SK-MEL-5 (cell line): Measurements from ENCODE around the gene NLK. TPM values are rescaled to one million over a fixed set of nuclear protein-coding genes. Genes with fewer than 3 reads are reported as not detected.
"Not testable (repeated sequence)": the region's sequence is repeated elsewhere in the genome, so short reads cannot be mapped to it uniquely, and the experiment has no call there.

Experiments used
- DNase-seq: peaks from one replicate; pipeline ENCODE4 v3.0.0-alpha.2; 2016; ENCODE audit warnings: low read depth, low spot score
- in situ Hi-C: cut with HindIII; loops from 2 replicates; pipeline ENCODE4 v1.10.0; 2016; ENCODE audit warnings: low sequenced_read_pairs, high pct_unique_total_duplicates, low pct_unique_long_range_greater_than_20kb
- total RNA-seq: library from RNA; depleted of rRNA; stranded (reverse); fragments of >200 nt; shearing (Covaris generic); gene quantifications from 2 replicates; pipeline ENCODE4 v1.2.3, GENCODE V29; 2014

NLK gene
- total RNA-seq, 1 experiment from 2014 or later = 42.4 TPM

DNA sequence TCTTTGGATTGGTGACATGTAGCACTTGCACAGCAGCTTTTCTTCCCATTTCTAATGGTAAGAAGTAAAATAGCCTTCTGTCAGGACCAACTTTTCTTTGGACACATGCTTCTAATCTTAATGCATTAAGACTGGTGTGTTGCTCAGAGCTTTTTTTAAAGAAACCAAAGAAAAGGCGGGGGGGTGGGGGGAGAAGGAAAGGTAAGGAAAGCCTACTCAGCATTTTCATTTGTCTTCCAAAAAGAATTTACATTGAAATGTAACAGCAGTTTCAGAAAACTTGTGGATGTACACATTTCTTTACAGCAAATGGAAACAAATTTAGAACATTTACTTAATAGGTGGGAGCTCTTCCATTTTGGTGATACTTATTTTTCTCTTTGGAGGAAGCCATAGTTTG, 49.6 kb downstream of the NLK start:
- no peak for DNase-seq
- in situ Hi-C loops = no loop called here

DNA sequence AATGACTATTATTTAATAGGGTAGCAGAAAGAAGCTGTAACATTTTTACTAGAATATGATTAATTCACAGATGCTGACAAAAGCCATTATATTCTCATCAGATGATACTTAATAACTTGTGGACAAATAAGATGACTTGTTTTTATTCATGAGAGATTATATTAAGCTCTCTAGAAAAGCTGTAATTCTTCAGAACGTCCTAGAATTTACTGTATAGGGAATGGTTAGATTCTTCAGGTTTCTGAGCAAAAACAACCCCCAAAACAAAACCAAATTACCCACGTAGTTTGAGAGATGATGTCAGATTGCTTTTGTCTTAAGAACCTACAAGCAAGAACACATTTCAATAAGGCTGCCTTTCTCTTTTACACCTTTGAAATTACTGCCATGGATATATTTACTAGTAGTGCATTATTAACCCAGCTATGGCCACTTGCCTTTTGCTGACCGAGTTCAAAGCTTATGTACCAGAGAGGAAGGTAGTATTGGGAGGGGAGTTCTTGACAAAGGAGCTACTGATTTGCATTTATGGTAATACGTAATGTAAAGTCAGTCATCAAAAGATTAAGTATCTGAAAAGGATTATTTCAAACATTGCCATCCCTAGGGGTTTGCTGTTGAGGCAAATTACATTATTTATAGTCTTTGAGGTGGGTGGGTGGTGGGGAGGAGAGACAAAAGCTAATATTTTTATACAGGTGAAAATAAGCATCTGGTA, 51.7 kb downstream of the NLK start:
- in situ Hi-C loops = no loop called here
- DNase-seq = no peak

DNA sequence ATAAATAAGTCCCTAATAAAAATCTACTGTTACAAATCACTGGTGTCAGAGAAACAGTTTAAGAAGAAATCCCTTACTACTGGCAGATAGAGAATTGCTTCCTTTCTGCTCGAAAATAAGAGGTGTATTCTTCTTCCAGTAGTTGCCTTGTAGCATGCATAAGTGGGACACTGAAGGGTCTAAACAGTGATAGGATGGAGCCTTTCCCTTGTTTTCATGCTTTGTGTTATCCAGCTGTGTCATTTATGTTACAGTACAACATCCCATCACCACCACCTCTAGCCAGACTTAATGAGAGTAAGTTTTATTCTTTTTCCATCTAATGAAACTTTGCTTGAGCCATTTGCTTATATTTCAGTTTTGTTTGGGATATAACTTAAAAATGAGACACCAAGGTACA, 54.3 kb downstream of the NLK start:
- in situ Hi-C loops = no loop called here
- DNase-seq = no peak

DNA sequence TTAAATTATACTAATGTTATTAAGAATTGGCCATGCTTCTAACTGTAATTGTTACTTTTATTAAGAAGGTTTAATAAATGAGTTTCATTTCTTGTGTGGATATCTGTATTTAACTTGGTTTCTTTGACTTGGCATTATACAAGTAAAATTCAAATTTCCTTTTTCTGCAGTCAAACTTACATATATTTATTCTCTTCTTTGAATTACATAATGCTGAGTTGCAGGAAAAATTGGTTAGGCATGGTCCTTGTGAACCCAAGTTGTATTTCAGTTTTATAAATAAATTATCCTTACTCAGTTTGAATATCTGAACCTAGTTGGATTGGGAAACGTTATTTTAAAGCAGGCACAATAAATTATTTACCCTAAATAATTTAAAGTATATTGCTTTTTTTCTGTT, 54.8 kb downstream of the NLK start:
- no peak for DNase-seq
- in situ Hi-C loops = no loop called here

DNA sequence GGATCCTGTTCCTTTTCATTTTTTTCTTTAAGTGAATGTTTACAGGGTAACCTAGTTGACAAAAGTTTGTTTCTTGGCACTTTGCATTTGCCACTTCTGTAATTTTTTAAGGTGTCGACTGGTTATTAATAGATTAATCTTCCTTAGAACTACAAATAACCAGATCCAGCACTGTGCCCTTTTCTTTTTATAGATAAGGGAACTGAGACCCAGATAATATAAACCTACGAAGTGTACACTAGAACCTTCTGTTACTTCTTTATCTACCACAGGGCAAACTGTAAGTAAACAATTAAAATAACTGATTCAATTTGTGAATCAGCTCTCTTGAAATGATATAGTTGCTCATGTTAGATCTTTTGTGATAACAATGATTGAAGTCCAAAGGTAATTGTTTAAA, 55.4 kb downstream of the NLK start:
- in situ Hi-C loops = no loop called here
- DNase-seq = no peak

DNA sequence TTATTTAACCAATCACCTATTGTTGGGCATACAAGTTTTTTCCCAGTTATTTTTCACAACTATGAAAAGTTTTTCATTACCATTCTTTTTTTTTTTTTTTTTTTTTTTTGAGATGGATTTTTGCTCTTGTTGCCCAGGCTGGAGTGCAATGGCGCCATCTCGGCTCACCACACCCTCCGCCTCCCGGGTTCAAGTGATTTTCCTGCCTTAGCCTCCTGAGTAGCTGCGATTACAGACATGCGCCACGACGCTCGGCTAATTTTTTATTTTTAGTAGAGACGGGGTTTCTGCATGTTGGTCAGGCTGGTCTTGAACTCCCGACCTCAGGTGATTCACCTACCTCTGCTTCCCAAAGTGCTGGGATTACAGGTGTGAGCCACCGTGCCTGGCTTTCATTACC, 56.1 kb downstream of the NLK start:
- DNase-seq, in situ Hi-C loops: not testable (repeated sequence)

DNA sequence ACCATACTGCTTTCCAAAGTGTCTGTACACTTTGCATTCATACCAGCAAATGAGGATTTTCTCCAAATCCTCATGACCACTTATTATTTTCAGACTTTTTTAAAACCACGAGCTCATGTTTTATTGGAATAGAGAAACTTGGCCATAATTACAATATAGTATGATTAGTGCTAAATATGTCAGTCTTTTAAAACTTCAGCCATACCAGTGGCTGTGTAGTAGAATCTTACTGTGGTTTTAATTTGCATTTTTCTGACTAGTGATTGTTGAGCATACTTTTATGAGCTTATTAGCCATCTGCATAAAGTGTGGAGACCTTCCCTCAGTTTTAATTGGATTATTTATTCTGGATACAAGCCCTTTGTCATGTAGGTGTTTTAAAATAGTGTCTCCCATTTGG, 57.8 kb downstream of the NLK start:
- DNase-seq = no peak
- in situ Hi-C loops = no loop called here

DNA sequence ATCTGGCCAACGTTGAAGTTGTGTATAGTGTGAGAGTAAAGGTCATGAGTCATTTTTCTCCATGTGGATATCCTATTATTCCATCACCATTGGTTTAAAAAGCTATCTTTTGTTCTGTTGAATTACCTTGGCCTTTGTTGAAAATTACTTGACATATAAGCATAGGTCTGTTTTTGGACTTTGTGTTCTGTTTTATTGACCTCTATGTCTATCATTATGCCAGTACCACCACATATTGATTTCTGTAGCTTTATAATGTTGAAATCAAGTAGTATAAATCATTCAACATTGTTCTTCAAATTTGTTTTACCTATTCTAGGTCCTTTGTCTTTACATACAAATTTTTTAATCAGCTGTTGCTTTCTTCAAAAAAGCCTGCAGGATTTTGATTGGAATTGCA, 58.5 kb downstream of the NLK start:
- in situ Hi-C loops = no loop called here
- DNase-seq = no peak

DNA sequence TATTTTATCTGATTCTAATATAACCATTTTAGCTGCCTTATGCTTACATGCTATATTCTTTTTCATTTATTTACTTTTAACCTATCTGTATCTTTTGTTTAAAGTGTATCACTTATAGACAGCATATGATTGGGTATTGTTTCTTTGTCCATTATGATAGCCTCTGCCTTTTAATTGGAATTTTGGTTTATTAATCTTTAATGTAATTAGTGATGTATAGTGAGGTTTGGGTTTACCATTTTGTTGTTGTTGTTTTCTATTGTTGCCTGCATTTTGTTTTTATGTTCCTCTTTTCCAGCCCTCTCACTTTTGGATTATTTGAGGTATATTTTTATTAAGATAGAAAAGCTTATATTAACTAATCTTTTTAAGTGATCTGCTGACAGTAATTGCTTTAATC, 59.4 kb downstream of the NLK start:
- in situ Hi-C loops = no loop called here
- no peak for DNase-seq

DNA sequence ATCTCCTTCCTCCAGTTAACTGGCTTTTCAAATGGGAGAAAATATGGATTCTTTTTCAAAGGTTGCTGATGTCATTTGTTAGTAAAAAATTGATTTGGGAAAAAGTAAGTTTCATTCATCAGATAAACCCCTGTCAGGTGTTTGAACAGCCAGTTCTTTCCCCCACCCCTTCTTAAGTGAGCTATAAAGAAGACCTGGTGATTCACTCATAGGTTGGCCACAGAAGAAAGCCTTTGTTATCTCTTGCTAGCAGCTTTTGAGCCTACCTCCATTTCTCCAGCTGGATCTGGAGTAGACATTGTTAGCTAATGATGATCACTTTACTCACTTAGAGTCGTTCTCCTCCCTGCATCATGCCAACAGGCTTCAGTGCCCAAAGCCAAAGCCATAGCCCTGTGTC, 63.0 kb downstream of the NLK start:
- in situ Hi-C loops = no loop called here
- DNase-seq = no peak

DNA sequence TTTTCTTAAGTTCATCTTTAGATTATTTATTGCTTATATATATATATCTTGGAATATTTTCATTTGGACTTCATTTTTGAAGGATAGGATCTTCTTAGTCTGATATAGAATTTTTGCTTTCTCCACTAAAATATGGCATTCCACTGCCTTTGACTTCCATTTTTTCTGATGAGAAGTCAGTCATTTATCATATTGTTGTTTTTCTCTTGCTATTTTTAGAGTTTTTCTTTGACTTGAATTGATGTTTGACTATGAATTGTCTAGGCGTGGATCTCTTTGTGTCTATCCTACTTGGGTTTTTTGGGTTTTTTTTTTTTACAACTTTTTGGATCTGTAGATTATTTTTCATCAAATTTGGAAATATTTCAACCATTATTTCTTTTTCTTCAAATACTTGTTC, 67.7 kb downstream of the NLK start:
- no peak for DNase-seq

DNA sequence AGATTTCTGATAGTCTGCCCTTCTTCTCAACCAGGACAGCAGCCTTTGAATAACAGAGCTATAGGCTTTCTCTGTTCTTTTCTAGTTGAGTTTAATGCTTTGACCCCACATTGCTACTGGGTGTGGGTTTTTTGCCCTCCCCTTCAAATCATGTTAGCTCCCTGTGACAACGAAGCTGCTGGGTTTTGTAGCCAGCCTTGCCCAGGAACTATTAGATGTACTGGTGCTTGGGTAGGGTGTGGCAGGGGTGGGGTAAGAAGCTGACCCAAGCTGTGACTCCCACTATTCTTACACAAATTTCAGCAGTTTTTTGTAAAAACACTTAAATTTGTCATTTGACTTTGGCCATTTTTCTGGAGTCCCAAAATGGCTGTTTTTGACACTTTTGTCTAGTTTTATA, 69.7 kb downstream of the NLK start:
- in situ Hi-C loops = no loop called here
- DNase-seq = no peak

More for the DNA sequence above, 67.7 kb downstream of the NLK start:
- in situ Hi-C loops = no loop called here

DNA sequence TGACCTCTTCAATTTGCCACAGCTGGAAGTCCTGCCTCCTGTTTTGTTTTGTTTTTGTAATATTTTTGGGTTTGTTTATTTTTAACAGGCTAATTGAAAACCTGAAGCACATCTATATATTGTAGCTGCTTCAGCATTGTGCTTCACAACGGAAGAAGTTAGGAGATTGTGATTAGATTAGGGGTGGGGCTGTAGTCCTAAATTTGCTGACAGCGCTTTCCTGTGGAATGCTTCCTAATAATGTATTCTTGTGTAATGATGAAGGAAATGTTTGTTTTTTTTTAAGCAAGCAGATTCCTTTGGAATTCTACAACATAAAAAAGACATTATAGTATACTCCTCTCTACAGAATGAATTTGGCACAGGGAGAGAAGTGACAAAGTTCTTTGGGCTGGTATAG, 70.1 kb downstream of the NLK start:
- DNase-seq = no peak
- in situ Hi-C loops = no loop called here

DNA sequence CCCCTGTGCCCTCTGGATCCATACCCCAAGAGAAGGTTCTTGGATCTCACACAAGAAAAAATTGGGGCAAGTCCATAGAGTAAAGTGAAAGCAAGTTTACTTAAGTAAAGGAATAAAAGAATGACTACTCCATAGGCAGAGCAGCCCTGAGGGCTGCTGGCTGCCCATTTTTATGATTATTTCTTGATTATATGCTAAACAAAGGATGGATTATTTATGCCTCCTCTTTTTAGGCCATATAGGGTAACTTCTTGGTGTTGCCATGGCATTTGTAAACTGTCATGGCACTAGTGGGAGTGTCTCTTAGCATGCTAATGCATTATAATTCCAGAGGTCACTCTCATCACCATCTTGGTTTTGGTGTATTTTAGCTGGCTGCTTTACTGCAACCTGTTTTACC, 70.8 kb downstream of the NLK start:
- no peak for DNase-seq
- in situ Hi-C loops = no loop called here

DNA sequence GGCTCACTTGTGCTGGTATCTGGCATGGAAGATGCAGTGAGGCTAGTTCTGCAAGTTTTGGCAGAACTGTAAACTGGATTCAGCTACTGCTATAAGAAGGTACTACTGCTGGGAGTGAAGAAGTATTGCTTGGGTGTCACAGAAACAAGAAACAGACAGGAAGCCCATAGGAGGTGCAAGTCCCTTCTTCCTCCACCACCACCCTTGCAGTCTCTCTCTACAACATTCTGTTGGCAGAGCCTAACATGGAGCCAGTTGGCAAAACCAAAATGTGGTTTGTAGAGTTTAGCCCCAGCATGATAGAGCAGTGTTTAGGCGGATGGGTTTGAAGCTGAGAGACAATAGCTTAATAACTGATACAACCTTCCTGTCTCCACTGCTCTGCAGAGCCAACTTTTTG, 72.6 kb downstream of the NLK start:
- DNase-seq = no peak
- in situ Hi-C loops = no loop called here

DNA sequence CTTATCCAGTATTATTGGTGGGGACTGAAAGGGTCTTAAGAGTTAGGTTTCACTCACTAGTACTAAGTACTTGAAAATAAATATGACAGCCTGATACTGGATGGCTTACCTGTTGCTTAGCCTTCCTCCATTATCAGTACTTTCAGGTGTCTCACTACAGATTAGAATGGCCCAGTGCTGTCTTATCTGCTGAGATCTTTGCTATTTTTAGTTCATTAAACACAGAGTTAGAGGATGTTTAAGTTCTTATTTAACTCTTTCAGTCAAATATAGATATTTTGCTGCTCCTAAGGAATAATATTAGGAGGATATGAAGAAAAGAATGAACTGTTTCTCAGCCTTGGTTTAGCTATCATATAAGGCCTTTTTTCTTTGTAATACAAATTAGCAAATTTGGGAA, 74.8 kb downstream of the NLK start:
- DNase-seq = no peak
- in situ Hi-C loops = no loop called here

DNA sequence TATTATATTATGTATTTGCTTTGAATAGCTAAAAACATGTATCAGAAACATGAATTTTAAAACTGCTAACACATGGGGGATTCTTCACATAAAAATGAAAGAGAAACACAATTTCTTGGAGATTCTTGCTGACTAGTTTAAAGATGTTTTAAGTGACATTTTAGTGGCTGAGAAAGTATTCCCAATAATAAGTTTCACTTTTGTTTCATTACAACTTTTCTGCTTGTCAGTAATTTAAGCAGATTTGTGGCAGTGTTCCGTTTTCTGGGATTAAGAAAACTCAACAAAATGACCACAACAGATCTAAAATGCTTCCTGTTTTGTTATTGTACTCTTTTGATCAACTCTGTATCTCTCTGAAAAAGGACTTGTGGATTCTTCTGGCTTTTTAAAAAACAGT, 75.9 kb downstream of the NLK start:
- no peak for DNase-seq
- in situ Hi-C loops = no loop called here

DNA sequence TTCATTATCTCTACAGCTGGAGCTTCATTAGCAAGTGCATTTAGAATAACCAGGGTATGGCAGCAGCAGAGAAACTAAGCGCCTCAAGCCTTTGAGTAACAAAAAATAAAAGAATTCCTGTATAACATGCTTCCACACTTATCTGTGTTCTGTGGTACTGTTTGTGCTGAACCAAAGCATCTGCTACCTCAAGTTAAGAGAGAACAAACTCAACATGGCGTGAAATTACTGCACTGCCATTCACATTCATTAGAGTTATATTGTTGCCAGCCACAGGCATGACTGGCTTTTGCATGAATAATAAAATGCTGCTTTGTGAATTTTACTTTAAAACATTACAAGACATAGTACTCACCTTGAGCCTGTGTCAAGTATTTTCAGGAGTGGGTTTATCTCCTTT, 76.6 kb downstream of the NLK start:
- in situ Hi-C loops = no loop called here
- DNase-seq = no peak

DNA sequence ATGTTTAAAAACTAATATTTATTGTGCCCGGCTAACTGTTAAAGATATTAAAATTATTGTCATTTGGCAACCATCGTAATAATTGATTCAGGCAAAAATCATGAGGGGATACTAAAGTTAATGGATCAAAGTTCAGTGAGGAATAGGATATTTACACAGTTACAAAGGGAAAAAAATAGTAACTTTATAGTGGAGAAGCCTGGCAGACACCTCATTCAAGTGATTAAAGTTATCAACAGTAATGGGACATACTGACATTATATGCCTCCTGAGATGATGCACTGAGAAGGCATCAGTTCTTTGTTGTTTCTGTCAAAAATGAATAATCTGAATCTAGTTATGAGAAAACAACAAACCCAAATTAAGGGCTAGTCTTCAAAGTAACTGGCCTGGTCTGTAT, 77.1 kb downstream of the NLK start:
- DNase-seq = no peak
- in situ Hi-C loops = no loop called here

DNA sequence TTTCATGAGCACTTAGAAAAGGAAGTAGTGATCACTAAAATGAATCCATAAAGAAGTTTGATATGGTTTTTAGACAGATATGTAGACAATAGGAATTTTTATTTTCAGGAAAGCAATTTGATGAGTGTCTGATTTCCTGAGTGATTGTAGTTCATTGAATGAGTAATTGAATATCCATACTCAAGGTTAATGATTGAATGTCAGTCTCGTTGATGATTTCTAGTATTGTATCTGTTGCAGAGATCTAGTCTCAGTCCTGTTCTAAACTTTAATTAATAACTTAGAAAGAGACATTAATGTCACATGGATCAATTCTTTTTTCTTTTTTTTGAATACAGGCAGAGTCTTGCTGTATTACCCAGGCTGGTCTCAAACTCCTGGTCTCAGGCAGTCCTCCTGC, 78.3 kb downstream of the NLK start:
- in situ Hi-C loops = no loop called here

More for the DNA sequence above, 78.3 kb downstream of the NLK start:
- DNase-seq = no peak
